GM12801 (cell line): ENCODE measurements around the gene TBC1D2.

Experiments used
- CTCF ChIP-seq: IDR thresholded peaks from one replicate; pipeline ENCODE4 v1.5.1; 2011; ENCODE audit warnings: control low read depth; ENCODE audit not compliant: insufficient read length; ENCODE audit errors: extremely low read depth

The TBC1D2 gene

DNA sequence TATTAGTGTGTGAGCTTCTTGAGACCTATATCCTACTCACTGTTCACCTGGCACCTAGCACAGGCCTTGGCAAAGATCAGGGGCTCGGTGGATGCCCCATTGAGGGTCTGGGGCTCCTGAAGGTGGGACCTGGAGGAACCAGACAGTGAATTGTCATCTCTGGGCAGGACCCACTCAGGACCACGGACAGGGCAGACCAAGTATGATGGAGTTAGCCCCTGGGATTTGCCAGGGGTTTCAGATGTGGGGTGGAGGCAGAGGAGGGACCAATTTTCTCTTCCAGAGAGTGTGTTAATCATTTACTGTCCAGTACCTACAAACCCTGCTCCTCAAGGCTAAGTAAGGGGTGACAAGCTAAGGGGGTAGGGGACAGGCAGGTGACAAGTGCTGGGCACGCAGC lies 29.3 kb upstream of the TBC1D2 start:
- no peak for TF ChIP-seq CTCF

- TF ChIP-seq CTCF: no peak
Observed at GRCh38 chr9:98281281-98281680, 25.8 kb upstream of the TBC1D2 start.

DNA sequence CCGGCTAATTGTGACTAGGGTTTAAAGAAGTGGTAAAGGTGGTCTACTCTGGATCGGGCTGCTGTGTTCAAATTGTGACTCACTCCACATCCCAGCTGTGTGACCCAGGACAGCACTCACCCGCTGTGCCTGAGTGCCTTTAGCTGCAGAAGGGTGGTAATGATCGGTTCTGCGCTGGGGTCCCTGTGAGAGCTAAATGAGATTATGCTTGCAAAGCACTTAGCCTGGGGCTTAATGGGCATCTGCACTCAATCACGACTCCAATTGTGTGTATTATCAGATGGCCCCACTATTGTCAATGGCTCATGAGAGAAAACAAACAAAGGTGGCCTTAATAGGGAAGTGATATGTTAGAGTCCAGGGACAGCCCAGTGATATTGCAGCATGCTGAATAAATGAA lies 25.1 kb upstream of the TBC1D2 start:
- no peak for TF ChIP-seq CTCF

- no peak for TF ChIP-seq CTCF
Observed at GRCh38 chr9:98280162-98280561, 24.7 kb upstream of the TBC1D2 start.

- TF ChIP-seq CTCF: no peak
Observed at GRCh38 chr9:98276907-98277469, 21.5 kb upstream of the TBC1D2 start.

DNA sequence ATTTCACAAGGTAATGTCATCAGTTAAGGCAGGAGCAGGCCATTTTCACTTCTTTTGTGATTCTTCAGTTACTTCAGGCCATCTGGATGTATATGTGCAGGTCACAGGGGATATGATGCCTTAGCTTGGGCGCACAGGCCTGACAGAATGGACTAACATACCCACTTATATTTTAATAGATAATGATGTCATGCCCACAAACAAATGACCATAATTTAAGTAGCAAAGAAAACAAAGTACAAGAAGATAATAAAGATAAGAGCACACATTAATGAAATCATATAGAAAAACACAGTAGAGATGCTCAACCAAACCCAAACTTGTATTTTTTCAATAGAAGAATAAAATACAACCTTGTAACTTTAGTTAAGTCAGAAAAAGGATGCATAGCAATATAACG lies 19.7 kb upstream of the TBC1D2 start:
- TF ChIP-seq CTCF: no peak

DNA sequence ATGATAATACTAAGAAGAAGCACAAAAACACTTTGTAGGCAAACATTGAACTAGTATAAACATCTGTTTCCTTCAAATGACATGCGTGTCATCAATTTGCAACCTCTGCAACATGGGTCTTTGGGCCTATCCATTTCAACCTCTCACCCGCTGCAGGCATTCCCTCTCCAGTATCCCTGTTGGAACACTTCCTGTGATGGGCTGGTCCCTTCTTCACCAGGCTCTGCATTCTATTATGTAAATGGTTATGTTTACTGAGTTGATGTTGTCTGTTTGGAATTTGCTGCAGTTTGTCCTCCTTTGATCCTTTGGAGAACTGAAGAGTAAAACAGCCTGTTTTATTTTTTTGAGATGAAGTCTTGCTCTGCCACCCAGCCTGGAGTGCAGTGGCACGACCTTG lies 16.6 kb upstream of the TBC1D2 start:
- TF ChIP-seq CTCF: no peak

GRCh38 chr9:98271479-98271878 lies 16.0 kb upstream of the TBC1D2 start:
- TF ChIP-seq CTCF: no peak
